Dermis microvascular lymphatic vessel endothelial cell (primary cell): ENCODE results near the gene FAM43B. TPM values are rescaled to one million over a fixed set of nuclear protein-coding genes. Genes with fewer than 3 reads are reported as not detected.

Experiments
- DNase-seq, 2 donors: peaks; one replicate each; pipeline versions ENCODE4 v3.0.0 to v3.0.0-alpha.2; 2010; ENCODE audit warnings: low read depth in 2 of 2
- total RNA-seq: library from RNA; depleted of rRNA; stranded (reverse); fragments of >200 nt; gene quantifications from 2 replicates; pipeline ENCODE4 v1.2.1, GENCODE V29; 2014

Gene FAM43B
- total RNA-seq, 1 donor from 2014 or later = not detected

DNA sequence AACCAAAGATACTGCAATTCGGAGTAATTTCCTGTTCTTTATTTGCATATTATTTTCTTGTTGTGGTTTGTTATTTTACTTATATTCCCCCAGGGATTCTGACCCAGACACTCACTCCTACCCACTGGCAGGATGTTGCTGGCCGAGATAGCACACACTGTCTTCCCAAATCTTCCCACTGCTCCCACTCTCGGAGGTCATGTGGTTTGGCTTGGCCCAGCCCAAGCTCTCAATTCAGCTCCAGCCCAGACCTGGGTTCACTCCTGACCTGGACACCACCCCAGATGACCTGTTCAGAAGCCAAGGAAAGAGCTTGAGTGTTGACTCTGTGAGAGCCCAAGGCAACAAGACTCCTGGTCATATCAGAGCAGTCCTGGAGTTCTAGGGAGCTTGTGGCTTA lies 1.2 kb upstream of the FAM43B start:
- DNase-seq = no peak

DNA sequence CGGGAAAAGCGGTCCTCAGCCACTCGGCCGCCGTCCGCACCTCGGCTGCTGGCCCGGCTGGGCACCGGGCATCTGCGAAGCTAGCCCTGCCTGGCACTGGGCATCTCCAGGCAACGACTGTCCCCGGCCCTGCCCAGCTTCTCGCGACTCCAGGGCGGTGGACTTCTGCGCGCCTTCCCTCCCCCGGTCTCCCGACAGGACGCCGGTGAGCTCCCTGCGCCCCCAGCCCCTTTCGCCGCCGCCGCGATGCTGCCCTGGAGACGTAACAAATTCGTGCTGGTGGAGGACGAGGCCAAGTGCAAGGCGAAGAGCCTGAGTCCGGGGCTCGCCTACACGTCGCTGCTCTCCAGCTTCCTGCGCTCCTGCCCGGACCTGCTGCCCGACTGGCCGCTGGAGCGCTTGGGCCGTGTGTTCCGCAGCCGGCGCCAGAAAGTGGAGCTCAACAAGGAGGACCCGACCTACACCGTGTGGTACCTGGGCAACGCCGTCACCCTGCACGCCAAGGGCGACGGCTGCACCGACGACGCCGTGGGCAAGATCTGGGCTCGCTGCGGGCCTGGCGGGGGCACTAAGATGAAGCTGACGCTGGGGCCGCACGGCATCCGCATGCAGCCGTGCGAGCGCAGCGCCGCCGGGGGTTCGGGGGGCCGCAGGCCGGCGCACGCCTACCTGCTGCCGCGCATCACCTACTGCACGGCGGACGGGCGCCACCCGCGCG lies 514 bp downstream of the FAM43B start:
- peak in 1 of 2 donors; percentile 12 for DNase-seq

DNA sequence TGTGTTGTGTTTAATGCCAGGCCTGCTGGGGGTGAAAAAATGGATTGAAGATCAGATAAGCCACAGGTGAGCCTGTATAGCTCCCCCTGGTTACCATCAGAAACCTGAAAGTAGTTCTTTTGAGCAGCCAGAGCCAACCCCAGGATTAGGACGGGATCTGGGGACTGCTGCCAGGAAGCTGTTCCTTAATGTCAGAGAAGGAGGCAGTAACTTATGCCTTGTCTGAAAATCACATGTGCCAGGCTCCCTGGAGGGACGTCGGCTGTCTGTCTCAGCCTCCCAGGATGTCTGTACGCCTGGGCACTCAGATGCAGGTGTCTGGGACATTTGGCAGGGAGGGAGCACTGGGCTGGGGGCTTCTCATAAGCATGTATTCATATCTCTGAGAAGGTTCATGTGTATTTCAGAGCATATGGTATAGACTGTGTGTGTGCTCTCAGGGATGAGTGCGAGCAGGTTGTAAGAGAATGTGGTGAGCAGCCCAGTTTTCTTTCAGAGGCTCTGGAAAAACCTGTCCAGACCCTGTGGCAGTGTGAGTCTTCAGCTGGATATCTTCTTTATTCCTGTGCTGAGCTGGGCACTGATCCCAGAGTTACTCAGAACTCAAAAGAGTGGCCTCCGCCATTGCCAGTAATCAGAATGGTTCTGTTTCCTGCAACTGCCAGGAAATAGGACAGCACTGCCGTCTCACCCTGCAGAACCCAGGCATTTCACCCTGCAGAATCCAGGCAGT lies 2.8 kb downstream of the FAM43B start:
- no peak for DNase-seq

DNA sequence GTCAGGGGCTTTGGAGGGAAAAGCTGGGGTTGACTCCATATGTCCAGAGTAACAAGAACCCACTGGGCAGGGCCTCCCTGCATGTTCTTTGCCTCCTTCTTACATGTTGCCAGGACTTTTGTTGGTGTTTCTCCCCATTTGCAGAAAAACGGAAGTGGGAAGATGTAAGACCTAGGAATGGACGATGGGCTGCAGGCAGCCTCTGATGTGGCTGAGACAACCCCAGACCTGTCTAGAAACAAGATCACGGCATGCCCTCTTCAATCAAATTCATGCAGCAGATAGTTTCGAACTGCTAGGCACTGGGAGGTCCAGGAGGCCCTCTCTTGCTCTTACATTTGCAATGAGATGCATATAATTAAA lies 3.4 kb downstream of the FAM43B start:
- no peak for DNase-seq

DNA sequence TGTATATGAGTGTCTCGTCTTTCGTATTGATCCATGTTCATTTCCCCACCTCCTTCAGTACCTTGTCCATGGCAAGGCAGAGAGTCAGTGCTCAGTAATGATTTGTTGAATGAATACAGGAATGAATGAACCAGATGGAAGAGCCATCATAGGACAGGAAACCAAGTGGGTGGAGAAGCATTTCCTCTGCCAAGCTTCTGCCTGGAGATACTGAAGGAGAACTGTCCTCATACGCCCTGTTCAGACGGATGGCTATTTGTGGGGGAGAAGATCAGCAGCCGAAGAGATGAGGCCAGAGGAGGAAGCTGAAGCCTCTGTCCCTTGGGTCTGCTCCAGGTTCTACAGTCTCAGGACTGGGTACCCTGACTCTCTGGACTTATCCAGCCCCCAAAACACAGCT lies 5.8 kb downstream of the FAM43B start:
- DNase-seq = no peak

DNA sequence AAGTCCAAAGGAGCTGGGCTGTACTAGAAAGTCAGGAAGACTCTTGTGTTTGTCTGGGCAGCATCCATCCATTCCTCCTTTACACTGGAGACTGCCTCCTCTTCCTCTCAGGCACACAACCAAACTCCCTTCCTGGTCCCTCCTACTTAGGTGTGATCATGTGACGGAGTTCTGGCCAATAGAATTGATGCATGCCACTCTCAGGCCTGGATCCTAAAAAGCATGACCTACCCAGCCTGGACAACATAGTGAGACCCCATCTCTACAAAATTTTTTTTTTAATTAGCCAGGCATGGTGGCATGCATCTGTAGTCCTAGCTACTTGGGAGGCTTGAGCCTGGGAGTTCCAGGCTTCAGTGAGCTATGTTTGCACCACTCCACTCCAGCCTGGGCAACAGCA lies 8.6 kb downstream of the FAM43B start:
- no peak for DNase-seq

DNA sequence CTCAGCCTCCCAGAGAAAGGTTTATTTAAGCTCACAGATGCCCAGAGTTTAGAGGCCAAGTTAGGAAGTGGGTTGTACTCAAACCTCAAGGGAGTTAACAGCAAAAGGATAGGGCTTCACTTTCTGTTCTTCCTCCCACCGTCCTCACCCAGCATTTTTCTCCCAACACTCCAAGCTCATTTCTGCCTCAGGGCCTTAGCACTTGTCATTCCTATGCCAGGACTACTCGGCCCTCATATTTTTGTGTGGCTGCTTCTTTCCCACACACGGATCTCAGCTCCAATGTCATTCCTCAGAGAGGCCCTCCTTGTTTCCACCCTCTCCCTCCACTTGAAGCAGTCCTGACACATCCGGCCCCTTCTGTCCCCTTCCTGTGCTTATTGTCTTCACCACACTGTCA lies 12.9 kb downstream of the FAM43B start:
- DNase-seq = no peak

DNA sequence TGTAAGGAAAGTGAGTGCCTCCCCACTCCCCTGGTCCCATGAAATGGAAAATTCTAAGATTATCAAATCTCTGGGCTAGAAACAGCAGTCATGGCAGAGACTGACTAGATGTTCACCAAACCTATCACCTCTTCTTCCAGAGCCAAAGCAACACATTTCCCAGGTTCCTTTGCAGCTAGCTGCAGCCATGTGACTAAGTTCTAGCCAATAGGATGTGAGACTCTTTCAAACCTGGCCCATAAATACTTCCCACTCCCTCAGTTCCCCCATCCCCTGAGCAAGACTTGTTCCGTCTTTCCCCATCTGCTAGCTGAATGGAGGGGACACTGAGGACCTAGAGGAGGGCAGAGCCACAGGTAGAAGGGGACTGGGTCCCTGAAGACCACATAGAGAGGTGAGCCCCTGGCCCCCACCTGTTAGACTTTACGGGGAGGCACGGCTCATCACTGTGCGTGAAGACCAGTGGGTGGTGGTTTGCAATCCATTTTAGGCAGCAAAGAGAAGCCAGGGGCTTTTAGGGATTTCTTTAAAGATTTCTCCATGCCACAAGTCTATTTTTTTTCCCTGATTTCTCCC lies 17.2 kb downstream of the FAM43B start:
- no peak for DNase-seq

DNA sequence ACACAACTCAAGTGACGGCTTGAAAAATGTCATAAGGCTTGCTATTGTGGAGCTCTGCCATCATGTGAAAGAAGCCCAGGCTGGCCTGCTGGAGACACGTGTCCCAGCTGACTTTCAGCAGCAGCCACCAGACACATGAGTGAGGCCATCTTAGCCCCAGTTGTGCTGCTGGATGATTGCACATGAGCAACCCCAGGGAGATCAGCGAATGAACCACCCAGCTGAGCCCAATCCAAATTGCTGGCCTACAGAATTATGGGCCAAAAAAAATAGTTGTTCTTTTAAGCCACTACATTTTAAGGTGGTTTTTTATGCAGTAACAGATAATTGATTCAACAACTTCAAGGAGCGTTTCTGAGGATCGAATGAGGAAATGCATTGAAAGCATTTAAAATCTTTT lies 19.1 kb downstream of the FAM43B start:
- DNase-seq = no peak

DNA sequence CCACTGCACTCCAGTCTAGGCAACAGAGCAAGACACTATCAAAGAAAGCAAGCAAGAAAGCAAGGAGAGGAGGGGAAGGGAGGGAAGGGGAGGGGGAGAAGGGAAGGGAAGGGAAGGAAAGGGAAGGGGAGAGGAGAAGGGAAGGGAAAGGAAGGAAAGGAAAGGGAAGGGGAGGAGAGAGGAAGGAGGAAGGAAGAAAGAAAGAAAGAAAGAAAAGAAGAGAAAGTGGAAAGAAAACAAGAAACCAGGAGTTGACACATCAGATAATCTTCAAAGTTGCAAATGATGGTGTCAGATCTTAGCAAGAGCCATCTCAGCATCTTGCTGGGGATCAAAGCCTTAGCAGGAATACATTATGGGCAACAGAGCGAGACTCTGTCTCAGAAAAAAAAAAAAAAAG lies 21.6 kb downstream of the FAM43B start:
- no peak for DNase-seq

DNA sequence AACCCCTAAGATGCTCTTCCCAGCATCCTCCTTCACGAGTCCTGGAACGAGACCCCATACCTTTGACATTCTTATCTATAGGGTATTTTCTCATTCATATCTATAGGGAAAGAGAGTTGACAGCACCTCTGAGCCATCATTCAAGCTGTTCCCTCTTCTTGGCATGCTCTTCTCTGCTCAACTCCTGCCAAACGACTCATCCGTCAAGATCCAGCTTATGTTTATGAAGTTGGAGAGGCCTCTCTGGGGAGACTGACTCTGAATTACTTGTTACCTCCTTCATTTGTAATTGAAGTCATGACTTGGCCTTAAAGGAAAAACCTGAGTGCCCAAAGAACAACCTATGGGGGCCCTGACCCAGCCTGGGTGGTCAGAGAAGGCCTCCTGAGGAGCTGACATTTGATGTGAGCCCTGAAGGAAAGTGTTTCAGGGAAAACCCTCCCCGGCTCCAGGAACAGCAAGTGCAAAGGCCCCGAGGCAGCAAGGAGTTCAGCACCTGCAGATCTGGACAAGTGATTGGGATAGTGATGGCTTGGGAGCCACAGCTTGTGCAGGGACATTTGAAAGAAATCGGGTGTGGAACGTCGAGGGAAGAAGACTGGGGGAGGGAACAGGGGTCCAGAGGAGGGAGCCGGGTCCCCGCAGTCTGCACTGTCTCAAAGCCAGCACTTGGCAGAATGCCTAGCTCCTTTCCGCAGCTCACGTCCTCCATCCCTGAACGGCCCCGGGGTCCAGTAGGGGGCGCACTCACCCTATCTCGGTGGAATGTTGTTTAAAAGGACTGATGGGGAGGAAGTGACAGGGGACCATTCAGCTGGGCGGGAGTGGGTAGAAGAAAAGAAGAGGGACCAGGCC lies 22.5 kb downstream of the FAM43B start:
- DNase-seq = peak; percentile 72 to 83

DNA sequence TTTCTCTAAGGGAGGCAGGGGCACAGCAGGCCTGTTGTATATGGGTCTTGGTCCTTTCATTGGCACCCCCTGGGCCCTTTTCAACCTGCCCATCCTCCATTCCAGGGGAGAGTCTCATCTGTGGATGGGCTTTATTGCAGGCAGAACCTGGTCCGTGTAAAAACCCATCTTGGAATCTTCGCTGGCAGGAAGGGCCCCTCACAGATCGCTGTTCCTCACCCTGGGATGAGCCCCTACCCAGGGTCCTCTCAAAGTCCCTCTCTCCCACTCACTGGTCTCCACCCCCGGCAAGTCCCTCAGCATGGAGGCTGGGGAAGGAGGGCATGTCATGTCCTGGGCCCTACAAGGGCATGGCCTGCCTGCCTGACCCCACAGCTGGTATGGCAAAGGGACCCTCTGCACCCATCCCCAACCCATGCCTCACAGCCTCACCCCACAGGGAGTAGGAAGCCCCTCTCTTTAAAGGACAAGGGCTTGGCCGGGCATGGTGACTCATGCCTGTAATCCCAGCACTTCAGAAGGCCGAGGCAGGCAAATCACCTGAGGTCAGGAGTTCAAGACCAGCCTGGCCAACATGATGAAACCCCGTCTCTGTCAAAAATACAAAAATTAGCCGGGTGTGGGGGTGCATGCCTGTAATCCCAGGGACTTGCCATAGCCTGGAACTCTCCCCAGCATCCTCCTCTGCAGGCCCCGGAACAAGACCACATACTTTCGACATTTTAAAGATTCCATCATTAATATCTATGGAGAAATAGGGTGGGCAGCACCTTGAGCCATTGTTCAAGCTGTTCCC lies 23.4 kb downstream of the FAM43B start:
- DNase-seq = no peak

DNA sequence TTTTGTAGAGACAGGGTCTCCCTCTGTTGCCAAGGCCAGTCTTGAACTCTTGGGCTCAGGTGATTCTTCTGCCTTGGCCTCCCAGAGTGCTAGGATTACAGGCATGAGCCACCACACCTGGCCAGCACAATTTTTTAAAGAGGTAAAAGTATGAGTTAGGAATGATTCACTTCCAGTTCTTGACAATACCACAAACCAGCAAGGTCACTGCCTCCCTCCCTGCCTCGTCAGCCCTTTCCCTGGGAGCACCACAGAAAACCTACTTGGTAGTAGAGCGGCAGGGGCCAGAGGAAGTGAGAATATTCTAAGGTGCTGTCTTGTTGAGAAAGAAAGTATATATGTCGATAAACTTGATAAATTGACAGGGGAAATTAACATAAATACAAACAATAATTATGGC lies 25.7 kb downstream of the FAM43B start:
- peak in 1 of 2 donors; percentile 21 for DNase-seq

DNA sequence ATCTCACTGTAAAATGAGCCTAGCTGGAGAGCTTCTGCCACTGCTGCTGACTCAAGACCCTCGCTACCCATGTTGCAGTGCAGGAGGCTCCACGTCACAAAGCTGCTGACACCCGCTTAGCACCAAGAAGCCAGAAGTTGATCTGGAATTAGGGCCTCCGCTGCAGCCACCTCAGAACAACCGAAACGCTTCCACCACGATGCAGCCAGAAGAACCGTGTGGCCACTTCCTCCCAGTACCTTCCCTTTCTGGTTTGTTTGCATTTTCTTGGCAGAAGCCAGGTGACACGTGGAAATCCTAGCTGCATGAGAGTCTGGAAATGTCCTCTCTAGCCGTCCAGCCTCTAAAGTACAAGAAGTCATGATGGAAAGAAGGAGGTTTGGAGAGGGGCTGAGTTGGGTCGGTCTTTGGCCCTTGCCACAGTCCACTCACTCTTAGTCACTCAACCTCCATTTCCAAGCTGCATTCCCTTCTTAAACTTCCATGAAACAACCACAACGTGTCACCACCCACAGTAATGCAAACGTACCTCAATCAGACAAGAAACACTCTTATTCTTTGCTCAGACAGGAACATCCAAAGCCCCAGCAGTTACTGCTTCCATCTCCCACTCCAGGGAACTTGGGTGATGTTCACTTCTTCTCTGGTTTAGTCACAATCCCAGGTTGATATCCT lies 26.5 kb downstream of the FAM43B start:
- no peak for DNase-seq

DNA sequence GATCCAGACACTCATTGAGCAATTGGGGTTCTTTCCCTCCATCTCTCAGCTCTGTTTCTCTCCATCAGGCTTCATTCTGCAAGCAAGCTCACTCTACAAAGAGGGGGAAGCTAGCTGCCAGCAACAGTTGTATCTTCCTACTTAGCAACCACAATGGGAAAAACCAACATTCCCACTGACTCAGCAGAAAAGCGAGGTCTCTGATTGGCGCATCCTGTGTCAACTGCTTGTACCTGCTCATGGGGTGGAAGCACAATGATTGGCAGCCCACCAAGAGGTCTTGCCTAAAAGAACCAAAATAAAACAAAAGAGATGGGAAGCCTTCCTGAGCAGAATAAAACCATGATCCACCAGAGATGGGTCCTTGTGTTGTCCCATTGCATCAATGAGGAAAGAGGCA lies 32.5 kb downstream of the FAM43B start:
- peak in 1 of 2 donors; percentile 23 for DNase-seq

DNA sequence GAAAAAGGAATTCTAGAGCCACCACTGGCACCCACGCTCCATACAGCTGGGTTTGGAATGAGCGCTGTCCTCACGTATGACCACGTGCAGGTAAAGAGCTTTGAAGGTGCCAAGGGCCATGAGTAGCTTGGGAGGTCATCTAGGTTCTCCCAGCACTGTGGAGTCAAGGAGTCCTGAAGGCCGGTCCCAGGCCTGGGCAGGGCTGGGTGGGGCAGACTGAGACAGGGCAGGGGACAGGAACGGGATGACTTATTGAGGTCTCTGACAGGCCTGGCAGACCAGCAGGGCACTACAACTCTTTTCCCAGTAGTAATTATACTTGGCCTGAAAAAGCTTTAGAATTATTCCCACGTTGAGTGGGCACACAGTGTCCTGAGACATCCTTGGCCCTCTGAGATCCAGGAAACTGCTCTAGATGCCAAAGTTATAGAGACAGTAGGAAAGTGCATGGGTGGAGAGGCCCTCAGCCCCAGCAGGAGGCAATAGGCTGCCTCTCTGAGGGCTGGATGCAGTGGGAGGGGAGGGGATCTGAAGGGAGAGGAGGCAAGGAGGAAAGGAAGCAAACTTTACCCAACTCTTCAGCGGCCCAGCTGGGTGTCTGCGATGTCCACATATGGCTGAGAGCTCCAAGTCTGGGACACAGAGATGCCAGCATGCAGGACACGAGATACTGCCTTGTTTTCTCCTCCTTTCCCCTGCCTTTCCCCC lies 34.7 kb downstream of the FAM43B start:
- DNase-seq = no peak

DNA sequence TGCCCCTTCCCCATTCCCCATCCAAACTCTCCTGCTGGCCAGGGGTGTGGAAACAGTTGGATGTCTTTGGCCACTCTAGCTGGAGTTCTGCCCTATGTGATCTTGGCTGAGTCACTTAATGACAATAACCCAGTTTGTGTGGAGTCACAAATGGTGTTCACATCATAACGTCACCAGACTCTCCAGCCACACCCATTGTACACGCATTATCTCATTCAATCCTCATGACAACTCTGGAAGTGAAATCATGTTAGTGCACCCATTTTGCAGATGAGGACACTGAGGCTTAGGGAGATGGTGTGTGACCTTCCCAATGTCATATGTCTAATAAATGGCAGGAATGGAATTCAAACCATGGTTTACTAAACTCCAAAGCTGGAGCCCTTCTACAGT lies 35.3 kb downstream of the FAM43B start:
- DNase-seq = no peak

DNA sequence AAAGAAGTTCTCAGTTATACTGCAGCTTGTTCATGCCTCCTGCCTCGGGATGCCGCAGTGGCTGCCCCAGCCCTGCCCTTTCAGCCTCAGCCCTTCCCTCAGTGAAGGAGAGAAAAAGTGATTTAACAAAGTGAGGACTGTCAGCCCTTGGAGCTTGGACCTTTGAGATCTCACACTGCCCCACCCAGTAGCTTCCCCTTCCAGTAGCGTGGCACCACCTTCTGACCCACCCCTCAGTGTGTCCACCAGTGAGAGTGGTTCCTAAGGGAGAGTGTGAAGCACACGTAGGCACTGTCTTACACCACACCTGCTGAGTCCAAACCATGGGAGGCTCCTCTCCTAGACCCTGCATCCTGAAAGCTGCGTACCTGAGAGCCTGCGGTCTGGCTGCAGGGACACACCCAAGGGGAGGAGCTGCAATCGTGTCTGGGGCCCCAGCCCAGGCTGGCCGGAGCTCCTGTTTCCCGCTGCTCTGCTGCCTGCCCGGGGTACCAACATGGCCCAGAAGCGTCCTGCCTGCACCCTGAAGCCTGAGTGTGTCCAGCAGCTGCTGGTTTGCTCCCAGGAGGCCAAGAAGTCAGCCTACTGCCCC lies 36.4 kb downstream of the FAM43B start, which contains the start of gene CDA:
Gene CDA, plus strand, starts transcription at position 464 of the 592 bp plus-strand sequence. Its CDS starts 33 bp downstream, at position 497.
- no peak for DNase-seq
